ENCODE results near the gene ALK.

ALK gene

DNA sequence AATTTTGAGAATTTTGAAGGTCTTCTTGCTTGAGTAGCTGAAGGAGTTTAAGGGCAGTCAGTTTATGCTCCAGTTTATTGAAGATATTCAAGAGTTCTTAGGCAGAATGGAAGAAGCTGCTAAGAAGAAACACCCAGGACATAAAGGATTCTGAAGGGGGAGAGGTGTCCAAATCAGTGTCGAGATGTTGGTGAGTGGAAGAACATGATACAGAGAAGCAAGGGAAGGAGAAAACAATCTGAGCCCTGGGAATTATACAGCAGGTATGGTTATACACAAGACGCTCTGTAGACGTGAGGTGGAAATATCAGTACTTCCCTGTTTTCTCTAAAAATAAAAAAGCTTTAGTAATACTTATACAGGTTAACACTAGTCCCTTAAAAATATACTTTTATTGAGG is 746.0 kb downstream of the ALK start:
- DNase-seq: no peak

DNA sequence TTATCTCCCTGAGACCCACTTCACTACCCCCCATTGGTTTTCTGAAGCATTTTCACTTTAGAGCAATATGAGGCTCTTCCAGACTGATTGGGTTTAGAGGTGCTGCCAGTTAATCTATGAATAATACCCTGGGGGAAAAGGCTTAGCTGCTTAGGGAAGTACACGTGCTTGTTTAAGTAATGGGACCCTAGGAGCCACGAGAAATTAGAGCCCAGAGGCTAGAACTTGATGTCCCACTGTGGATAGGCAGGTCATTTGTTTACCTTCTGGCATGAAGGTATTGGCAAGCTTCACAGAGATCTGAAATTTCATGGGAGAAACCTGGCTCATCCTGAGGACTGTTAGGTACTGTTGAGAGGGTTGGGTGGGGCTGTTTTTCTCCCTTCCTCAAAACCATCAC is 746.4 kb downstream of the ALK start:
- no peak for DNase-seq

DNA sequence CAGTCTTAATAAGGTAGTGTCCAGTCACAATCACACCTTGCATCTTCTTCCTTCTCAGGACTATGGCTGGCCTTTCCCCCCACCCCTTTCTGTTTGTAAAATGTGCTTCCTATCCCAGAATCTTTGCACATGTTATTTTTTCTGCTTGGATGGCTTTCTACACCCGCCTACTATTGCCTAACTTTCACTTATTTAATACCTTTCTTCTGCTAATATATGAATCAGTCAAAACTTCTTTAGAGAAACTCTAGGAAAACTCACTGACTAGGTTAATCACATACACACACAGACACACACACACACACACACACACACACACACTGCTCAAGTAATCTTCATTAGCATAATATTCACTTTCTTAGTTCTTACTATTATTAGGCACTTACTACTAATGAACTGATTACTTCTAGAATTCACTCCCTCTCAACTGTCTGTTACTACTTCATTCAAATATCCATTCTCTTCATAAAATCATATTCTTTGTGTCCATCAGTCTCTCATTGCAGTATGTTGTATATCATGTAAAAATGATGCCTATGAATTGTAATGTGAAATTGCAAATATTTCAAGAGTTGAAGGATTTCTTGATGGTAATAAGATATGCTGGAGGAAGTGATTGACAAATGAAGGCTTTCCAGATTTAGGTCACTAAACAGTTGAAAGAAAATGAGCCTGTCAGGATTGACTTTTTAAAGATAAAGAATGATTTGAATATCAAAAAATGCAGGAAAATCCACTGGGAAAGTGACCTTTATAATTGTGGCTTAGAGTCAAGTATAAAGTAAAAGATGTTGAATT is 754.9 kb downstream of the ALK start:
- no peak for DNase-seq

DNA sequence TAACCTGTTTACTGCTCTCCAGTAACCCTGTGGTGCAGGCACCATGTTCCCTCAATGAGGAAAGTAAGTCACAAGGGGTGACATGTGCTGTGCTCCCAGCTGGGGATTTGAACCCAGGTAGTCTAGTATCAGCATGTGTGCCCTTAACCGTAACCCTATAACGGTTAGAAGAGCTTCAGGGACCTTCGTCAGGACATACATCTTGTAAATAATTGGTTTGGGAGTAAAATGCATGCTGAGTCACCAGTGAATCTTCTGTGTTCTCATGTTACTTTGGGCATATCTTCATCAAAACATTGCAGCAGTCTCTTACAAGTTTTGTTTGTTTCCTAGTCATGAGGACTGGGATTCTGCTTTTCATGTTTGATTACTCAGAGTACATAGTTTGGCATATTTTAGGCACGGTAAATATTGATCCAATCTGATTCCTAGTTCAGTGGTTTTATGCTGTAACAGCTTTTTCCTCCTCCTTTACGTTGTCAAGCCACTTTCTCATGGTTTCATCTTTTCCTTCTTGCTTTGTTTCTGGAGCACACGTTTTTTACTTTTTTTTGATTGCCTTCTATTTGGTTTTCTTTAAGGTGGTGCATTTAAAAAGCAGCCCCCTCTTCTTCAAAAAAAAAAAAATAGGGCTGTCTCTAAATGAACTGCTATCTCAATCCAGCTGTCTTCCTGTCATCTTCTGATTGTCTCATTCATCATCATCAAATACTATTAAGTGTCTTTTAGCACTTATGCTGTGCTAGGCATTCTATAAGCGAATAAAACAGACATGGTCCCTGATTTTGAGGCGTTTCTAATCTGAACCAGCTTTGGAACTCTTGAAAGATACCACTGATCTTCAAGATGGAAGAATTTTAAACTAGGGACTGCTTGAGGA is 755.8 kb downstream of the ALK start:
- no peak for DNase-seq

DNA sequence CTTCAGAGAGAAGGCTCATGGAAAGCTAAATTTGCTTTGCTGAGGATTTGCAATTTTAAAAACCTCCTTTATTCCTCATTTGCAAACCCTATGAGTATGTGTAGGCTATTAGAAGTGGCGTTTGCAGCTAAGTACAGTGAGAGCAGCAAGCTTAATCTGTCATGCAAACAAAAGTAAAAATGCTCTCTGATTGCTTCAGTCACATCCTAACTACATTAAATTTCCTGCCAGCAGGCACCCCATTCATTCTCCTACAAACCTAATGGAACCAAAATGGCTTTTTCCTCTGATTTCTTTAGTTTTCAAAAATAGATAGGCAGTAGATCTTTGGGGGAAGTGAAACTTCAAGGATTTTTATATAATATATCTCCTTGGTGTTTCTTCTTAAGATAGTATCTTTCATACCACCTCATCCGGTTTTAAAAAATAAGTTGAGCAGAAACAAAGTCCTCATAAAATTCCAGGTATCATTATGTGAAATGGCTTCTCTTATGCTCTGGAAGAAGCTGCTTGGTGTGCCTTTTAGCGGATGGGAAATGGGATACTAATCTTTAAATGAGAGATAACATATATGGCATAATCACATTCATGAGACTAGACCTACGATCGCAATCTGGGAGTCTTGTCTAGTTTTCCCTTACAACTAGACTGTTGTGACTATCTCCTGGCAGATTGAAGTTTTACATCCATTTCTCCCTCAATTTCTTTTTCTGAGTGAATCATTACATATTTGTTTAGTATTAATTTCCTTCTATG is 757.1 kb downstream of the ALK start:
- DNase-seq: no peak

DNA sequence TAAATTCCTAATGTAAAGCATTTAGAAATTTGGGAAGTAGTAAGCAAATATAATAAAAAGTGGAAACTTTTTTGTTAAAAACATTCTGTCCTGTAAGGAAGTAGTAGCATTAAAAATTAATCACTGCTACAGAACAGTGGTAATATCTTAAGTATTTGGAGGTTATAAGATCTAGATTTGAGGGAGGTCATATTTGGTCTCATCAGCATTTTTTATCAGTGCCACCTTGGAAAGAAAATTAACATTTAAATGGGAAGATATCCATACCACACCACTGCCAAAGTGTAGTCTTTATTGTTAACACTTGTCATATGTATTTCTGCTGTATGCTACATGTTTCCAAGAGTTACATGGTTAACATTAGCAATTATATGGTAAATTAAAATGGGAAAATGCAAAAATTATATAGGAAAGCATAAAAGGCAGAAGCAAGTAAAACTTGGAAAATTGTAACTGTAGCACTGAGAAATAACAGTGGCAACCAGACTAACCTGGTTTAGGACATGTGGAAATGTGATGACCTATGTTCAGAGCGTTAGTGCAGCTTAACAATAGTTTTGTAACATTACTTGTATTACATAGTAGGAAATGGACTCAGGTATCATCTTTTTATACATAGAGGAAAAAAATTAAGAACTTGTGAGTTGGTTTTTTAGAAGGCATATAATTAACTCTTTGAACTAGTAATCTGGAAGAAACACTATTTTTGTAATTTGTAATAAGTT is 759.0 kb downstream of the ALK start:
- no peak for DNase-seq

DNA sequence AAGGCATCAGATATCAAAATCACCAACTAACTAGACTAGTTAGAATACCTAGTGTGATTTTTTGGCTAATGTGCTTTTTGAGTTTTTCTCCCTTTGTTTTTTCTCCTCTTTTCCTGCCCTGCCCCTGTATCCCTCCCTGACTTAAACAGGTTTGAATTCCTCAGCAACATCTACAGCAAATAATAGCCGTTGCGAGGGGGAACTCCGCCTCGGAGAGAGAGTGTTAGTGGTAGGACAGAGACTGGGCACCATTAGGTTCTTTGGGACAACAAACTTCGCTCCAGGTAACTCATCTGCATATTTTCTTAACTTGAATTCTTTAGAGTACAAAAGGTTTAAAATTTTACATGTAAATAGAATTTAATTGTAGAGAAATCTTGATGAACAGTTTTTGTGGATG is 761.2 kb downstream of the ALK start:
- no peak for DNase-seq

DNA sequence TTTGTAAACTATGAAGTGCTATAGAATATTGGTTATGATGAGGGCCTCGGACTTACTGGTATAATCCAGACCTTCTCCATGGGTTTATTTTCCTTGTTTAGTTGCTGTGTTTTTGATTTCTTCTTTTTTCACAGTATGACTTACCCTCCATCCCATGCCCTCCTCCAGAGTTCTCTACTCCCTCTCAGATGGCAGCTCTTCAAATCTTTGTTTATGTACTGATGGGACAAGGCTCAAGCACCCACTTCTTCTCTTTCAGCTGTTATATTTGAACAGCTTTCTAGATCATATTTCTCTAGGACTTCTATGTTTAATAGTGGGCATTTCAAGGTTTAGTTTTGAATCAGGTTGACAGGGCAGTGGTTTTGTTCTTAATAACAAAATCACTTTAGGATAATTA is 762.3 kb downstream of the ALK start:
- no peak for DNase-seq

DNA sequence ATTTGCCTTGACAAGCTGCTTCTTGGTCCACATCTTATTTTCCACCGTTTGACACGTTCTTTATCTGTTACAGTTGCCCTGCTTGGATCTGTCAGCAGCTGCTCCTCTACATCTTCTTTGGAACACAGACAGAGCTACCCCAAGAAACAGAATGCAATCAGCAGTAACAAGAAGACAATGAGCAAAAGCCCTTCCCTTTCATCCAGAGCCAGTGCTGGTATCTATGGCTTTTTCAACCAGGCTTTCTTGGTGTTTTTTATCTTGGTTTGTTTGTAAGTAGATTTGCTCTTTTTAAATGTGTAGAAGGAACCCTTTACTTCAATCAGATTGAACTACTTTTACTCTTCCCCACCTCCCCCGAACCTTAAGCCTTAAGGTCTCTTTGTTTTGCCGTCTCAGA is 764.3 kb downstream of the ALK start:
- DNase-seq: no peak

DNA sequence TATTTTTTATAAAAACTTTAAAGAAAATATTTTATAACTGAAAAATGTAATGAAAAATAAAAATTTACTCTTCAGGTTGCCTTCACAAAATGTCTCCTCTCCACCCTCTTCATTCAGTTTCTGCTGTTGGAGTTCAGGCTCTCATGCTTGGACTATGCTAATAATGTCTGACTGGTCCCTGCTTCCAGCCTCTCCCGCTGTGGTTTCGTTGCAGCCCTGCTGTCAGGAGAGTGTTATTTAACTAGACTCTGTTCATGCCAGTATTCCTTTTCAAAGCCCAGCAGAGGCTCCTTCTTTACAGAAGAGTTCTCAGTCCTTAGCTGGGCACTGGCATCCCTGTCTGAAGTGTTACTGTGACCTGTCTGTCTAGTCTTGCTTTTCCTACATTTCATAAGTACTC is 765.8 kb downstream of the ALK start:
- no peak for DNase-seq

DNA sequence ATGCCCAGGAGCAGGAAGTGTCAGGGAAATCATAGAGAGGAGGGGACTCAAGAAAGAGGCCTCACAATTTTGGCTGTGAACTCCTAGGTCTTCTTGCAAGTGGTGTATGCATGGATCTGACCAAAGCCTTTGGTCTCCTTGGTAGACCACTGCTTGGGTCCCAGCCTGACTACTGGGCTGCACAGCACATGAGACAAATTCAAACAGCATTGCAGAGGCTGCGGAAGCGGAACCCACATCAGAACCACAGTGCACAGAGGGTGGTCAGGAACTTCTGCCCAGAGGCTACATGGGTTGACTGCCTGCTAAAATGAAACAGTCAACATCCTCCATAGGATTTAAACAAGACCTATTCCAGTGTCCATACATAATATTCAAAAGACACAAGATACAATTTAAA is 766.8 kb downstream of the ALK start:
- DNase-seq: no peak

DNA sequence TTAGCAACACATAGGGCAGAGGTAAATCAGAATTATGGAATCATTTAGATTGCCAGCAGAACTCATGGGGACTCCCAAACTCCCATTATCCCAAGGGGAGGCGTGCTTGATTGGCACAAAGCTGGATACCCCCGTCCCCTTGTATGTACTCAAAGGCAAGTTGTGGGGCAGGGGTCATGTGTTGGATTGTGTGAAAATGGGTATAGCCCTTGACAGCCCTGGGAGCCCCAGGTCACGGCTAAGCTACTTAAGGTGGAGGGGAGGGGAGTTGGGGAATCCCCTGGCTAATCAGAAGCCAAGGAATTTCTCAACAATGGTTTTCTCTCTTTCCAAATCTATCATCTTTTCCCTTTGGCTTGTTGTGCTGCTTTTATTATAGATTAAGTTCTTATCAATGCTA is 773.4 kb downstream of the ALK start:
- DNase-seq: no peak

DNA sequence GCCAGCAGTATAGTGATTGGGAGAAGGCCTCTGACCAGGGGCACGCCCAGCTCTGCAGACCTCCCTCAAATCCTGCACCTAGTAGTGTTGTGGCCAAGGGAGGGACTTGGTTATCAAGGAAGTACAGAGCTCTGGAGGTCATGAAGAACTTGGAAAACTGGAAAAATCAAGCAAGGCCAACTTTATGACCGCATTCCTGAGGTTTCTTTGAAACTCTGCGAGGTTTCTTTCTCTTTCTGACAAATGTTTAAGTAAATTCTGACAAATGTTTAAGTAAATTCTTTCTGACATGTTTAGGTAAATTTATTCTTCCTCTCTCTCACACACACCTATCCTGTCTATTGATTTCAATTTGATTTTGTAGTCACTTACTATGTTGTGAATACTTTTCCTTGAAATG is 775.2 kb downstream of the ALK start:
- no peak for DNase-seq

DNA sequence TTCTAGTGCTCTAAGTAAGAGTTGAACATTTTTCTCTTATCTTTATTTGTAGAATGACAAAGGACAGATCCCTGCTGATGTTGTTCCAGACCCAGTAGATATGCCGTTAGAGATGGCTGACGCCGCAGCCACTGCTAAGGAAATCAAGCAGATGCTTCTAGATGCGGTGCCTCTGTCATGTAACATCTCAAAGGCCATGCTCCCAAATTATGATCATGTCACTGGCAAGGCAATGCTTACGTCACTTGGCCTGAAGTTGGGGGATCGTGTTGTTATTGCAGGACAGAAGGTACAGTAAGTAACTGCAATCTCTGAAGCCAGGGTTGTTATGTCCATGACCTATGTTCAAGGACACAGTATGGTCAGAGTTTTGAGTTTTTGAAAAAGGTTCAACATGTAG is 777.7 kb downstream of the ALK start:
- no peak for DNase-seq
